ENCODE results near the gene CYP21A2. TPM values are rescaled to one million over a fixed set of nuclear protein-coding genes. Genes with fewer than 3 reads are reported as not detected.
A peak's percentile ranks its signal among the peaks of the same experiment; 100 is the strongest.

Gene CYP21A2
- total and polyA plus RNA-seq, 12 donors: 0.19 to 1.9 (median 0.62) TPM; not detected in 5

DNA sequence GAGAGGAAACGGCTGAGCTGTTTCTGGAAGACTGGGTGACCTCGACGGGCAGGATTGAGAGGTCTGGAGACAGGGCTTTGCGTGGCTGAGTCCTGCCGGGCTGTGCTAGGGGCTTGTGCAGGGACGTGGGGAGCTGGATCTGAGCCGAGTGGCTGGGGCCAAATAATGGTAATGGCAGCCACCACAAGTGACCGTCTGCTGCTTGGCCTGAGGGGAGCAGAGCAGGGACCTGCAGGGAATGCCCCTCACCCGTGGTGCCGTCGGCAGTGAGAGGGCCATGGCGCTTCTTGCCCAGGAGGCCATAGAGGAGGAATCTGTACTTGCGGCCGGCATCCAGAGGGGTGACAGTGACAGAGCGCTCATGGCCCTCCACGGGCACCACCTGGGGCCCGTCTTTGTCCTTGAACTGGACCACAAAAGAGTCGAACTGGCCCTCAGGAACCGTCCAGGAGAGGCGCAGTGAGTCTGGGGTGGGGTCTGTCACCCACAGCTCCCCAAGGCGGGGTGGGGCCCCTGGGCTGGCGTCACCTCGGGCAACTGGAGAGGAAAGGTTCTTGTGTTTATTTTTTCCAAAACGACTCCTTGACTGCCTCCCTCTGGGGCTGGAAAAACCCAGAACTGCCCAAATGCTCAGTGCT, 31.8 kb downstream of the CYP21A2 start:
- no peaks in the 10 kb centered on the region for H3K9me3 ChIP-seq
- H3K4me1 ChIP-seq: peaks cover 0 to 24% (median 3%) of the 10 kb centered on the region in 9 donors
- WGBS, 2 donors: 79 to 80% methylated on average over 24 of the region's 24 CpGs
- peak overlapping the region in 7 of 10 donors; percentile 38 to 73 (median 64) for H3K27ac ChIP-seq
- ATAC-seq (peak in 1 of 8 donors; percentile 5), DNase-seq (no peak)
- no peak for TF ChIP-seq CTCF (IDR thresholded peaks at IDR 0.05)
- H3K27me3 ChIP-seq: no peaks in the 10 kb centered on the region
- peaks cover 0 to 100% (median 13%) of the 10 kb centered on the region in 9 donors for H3K36me3 ChIP-seq
- intact Hi-C loops (cut with DNase I): no loop called here
- no peak overlapping the region for H3K4me3 ChIP-seq

- Histone ChIP-seq H3K4me1 (peaks cover 0 to 25% (median 3%) of the 10 kb centered on the region in 9 donors), H3K36me3 (peaks cover 0 to 100% (median 11%) of the 10 kb centered on the region in 9 donors), H3K27ac (peak overlapping the region in 8 of 10 donors; percentile 1 to 73 (median 64)), H3K9me3 (no peaks in the 10 kb centered on the region), H3K27me3 (no peaks in the 10 kb centered on the region), H3K4me3 (no peak overlapping the region)
- TF ChIP-seq CTCF (IDR thresholded peaks at IDR 0.05): no peak
- peak; percentile 60 to 72 for DNase-seq
- ATAC-seq: peak; percentile 52 to 82 (median 67)
- WGBS, 2 donors: 66 to 69% methylated on average over 16 of the region's 16 CpGs
- intact Hi-C loops (cut with DNase I): no loop called here
Measured at GRCh38 chr6:32070814-32071543, 32.8 kb downstream of the CYP21A2 start.

GRCh38 chr6:32073101-32073500, 34.9 kb downstream of the CYP21A2 start:
- H3K36me3 ChIP-seq: peaks cover 0 to 100% (median 11%) of the 10 kb centered on the region in 9 donors
- H3K4me1 ChIP-seq: peaks cover 0 to 40% (median 8%) of the 10 kb centered on the region in 9 donors
- H3K4me3 ChIP-seq: no peak overlapping the region
- no peaks in the 10 kb centered on the region for H3K27me3 ChIP-seq
- DNase-seq (peak in 1 of 2 donors; percentile 4), ATAC-seq (no peak)
- H3K27ac ChIP-seq: peak overlapping the region in 2 of 10 donors; percentile 15 to 55
- intact Hi-C loops (cut with DNase I): no loop called here
- WGBS, 2 donors: 66 to 69% methylated on average over 3 of the region's 3 CpGs
- no peak for TF ChIP-seq CTCF (IDR thresholded peaks at IDR 0.05)
- H3K9me3 ChIP-seq: no peaks in the 10 kb centered on the region

DNA sequence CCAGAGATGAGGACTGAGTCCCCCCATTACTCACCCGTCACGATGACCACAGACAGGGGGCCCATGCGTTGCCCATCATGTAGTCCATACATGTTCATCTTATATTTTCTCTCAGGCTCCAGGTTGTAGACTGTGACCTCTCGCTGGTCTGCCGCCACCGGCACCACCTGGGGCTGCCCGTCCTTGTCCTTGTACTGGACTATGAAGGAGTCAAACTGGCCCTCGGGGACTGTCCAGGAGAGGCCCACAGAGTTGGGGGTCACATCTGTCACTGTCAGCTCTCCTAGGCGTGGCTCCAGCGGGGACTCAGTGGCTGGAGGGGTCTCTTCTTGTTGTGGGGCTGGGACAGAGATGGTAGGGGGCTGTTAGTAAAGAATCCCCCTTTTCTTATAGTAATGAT, 35.4 kb downstream of the CYP21A2 start:
- Histone ChIP-seq H3K4me3 (no peak overlapping the region), H3K4me1 (peaks cover 0 to 40% (median 8%) of the 10 kb centered on the region in 9 donors), H3K27me3 (no peaks in the 10 kb centered on the region), H3K27ac (peak overlapping the region in 2 of 10 donors; percentile 15 to 55), H3K9me3 (no peaks in the 10 kb centered on the region), H3K36me3 (peaks cover 0 to 100% (median 12%) of the 10 kb centered on the region in 9 donors)
- ATAC-seq (no peak), DNase-seq (no peak)
- WGBS, 2 donors: 89 to 95% methylated on average over 10 of the region's 10 CpGs
- TF ChIP-seq CTCF (IDR thresholded peaks at IDR 0.05): no peak
- intact Hi-C loops (cut with DNase I): no loop called here

All from heart right ventricle (tissue), 16 donors.